WTC11 (cell line): ENCODE measurements around the gene TRABD2A. TPM values are rescaled to one million over a fixed set of nuclear protein-coding genes. Genes with fewer than 3 reads are reported as not detected.

Experiments
- ATAC-seq: fragments of 200-7000 bp; cut with Tn5 transposase; 2 replicates; pipeline ENCODE4 v1.10.0; 2021; ENCODE audit warnings: mild to moderate bottlenecking, moderate library complexity
- CTCF ChIA-PET: fragments of 300-600 bp; sonication (Branson Sonifier 250); formaldehyde crosslinking; loops from one replicate; lab custom pipeline; 2021; ENCODE audit warnings: antibody characterized with exemption; lab: Charles Lee
- POLR2A ChIA-PET: fragments of 350-600 bp; sonication (Branson Sonifier 250); formaldehyde crosslinking; loops from one replicate; lab custom pipeline; 2021; ENCODE audit warnings: antibody characterized with exemption; lab: Charles Lee
- DNase-seq: peaks from one replicate; pipeline ENCODE4 v3.0.0; 2021; ENCODE audit warnings: low spot score
- H3K27ac Mint-ChIP-seq: 2 replicates; pipeline ENCODE4 v1.8.0; 2021; ENCODE audit warnings: mixed read lengths
- H3K27me3 Mint-ChIP-seq: 2 replicates; pipeline ENCODE4 v1.8.0; 2021; ENCODE audit warnings: low read depth, mild to moderate bottlenecking, moderate library complexity, mixed read lengths
- H3K36me3 Mint-ChIP-seq: 2 replicates; pipeline ENCODE4 v1.8.0; 2021; ENCODE audit warnings: mixed read lengths
- H3K4me1 Mint-ChIP-seq: 2 replicates; pipeline ENCODE4 v1.8.0; 2022; ENCODE audit warnings: mixed read lengths
- H3K4me3 Mint-ChIP-seq: 2 replicates; pipeline ENCODE4 v1.8.0; 2021; ENCODE audit warnings: mild to moderate bottlenecking, moderate library complexity, mixed read lengths
- H3K9me3 Mint-ChIP-seq: 2 replicates; pipeline ENCODE4 v1.8.0; 2021; ENCODE audit warnings: mixed read lengths
- ERG ChIP-seq: fragments of 250-450 bp; sonication (Bioruptor Pico); IDR thresholded peaks from 2 replicates; pipeline ENCODE4 v1.8.0; 2021; ENCODE audit warnings: mild to moderate bottlenecking
- FOXP1 ChIP-seq: sonication (generic); formaldehyde crosslinking; IDR thresholded peaks from 2 replicates; pipeline ENCODE4 v1.8.0; 2022; ENCODE audit warnings: missing genetic modification reagents, mild to moderate bottlenecking, moderate library complexity, borderline replicate concordance
- FOXP4 ChIP-seq: sonication (generic); formaldehyde crosslinking; IDR thresholded peaks from 2 replicates; pipeline ENCODE4 v1.8.0; 2022; ENCODE audit warnings: mild to moderate bottlenecking, missing genetic modification reagents
- GABPB1 ChIP-seq: sonication (generic); formaldehyde crosslinking; IDR thresholded peaks from 2 replicates; pipeline ENCODE4 v1.8.1; 2023; ENCODE audit warnings: mild to moderate bottlenecking, missing genetic modification reagents
- GRHL2 ChIP-seq: fragments of 250-450 bp; sonication (Bioruptor Pico); IDR thresholded peaks from 2 replicates; pipeline ENCODE4 v1.8.0; 2022; ENCODE audit warnings: mild to moderate bottlenecking, moderate library complexity; ENCODE audit not compliant: insufficient replicate concordance, severe bottlenecking
- IRF2 ChIP-seq: sonication (generic); formaldehyde crosslinking; IDR thresholded peaks from 2 replicates; pipeline ENCODE4 v1.8.0; 2022; ENCODE audit warnings: low read depth, missing genetic modification reagents, borderline replicate concordance
- KAT7 ChIP-seq: sonication (generic); formaldehyde crosslinking; IDR thresholded peaks from 2 replicates; pipeline ENCODE4 v1.8.1; 2023; ENCODE audit warnings: missing genetic modification reagents, mild to moderate bottlenecking, borderline replicate concordance
- NFYB ChIP-seq: sonication (generic); formaldehyde crosslinking; conservative IDR thresholded peaks from 2 replicates; pipeline ENCODE4 v1.8.0; 2022; ENCODE audit warnings: low read depth, missing genetic modification reagents
- NR3C1 ChIP-seq: sonication (generic); formaldehyde crosslinking; conservative IDR thresholded peaks from 2 replicates; pipeline ENCODE4 v1.8.1; 2023; ENCODE audit warnings: low read depth, mild to moderate bottlenecking, missing genetic modification reagents
- RORB ChIP-seq: fragments of 250-450 bp; sonication (Bioruptor Pico); IDR thresholded peaks from 2 replicates; pipeline ENCODE4 v1.9.0; 2021; ENCODE audit warnings: mild to moderate bottlenecking
- SMAD4 ChIP-seq: sonication (generic); formaldehyde crosslinking; IDR thresholded peaks from 2 replicates; pipeline ENCODE4 v1.8.0; 2022; ENCODE audit warnings: mild to moderate bottlenecking, missing genetic modification reagents
- ZNF121 ChIP-seq: sonication (generic); formaldehyde crosslinking; IDR thresholded peaks from 2 replicates; pipeline ENCODE4 v1.8.0; 2023; ENCODE audit warnings: missing genetic modification reagents
- ZNF219 ChIP-seq: sonication (generic); formaldehyde crosslinking; IDR thresholded peaks from 2 replicates; pipeline ENCODE4 v1.8.0; 2023; ENCODE audit warnings: missing genetic modification reagents, mild to moderate bottlenecking, borderline replicate concordance
- ZNF263 ChIP-seq: sonication (generic); formaldehyde crosslinking; IDR thresholded peaks from 2 replicates; pipeline ENCODE4 v1.8.1; 2022; ENCODE audit warnings: low read depth, mild to moderate bottlenecking, moderate library complexity, missing genetic modification reagents
- ZNF281 ChIP-seq: sonication (generic); formaldehyde crosslinking; IDR thresholded peaks from 2 replicates; pipeline ENCODE4 v1.8.0; 2023; ENCODE audit warnings: mild to moderate bottlenecking, missing genetic modification reagents
- ZNF317 ChIP-seq: sonication (generic); formaldehyde crosslinking; IDR thresholded peaks from 2 replicates; pipeline ENCODE4 v1.8.1; 2023; ENCODE audit warnings: low read depth, mild to moderate bottlenecking, moderate library complexity, missing genetic modification reagents, borderline replicate concordance
- ZNF396 ChIP-seq: fragments of 250-450 bp; sonication (Bioruptor Pico); IDR thresholded peaks from 2 replicates; pipeline ENCODE4 v1.8.0; 2021; ENCODE audit warnings: mild to moderate bottlenecking, moderate library complexity, borderline replicate concordance
- ZNF416 ChIP-seq: fragments of 250-450 bp; sonication (Bioruptor Pico); IDR thresholded peaks from 2 replicates; pipeline ENCODE4 v1.9.0; 2021; ENCODE audit warnings: mild to moderate bottlenecking, inconsistent platforms
- ZNF423 ChIP-seq: fragments of 250-450 bp; sonication (Bioruptor Pico); IDR thresholded peaks from 2 replicates; pipeline ENCODE4 v2.1.2; 2022; ENCODE audit warnings: mild to moderate bottlenecking, moderate library complexity
- total RNA-seq: library from RNA; stranded (reverse); gene quantifications from 3 replicates; pipeline ENCODE4 v1.2.3, GENCODE V29; 2021
- TF ChIP-seq, protein P1 (sequence below): sonication (generic); formaldehyde crosslinking; IDR thresholded peaks from 2 replicates; pipeline ENCODE4 v1.8.1; 2023; ENCODE audit warnings: mild to moderate bottlenecking, missing genetic modification reagents, borderline replicate concordance

Gene TRABD2A
- total RNA-seq, 1 experiment from 2014 or later, result 12.1 TPM

DNA sequence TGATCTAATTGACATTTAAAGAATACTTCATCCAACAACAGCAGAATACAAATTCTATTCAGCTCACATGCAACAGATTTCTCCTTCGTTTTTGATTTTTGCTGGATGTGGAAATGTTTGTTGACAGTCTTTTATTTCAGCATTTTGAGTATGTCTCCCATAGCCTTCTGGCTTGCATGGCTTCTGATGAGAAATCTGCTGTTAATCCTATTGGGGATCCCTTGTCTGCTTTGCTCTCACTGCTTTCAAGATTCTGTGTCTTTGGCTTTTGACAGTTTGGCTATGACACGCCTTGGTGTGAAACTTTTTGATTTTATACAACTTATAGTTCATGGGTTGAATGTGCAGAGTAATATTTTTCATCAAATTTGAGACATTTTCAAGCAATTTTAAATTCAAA, 44.7 kb downstream of the TRABD2A start:
- POLR2A ChIA-PET, result no interaction called here
- peaks cover 22% of the 10 kb centered on the region for H3K9me3 Mint-ChIP-seq

GRCh38 chr2:84833481-84834150, 47.3 kb downstream of the TRABD2A start:
- no peak for ATAC-seq
- peaks cover 22% of the 10 kb centered on the region for H3K9me3 Mint-ChIP-seq
- ChIA-PET CTCF (interaction anchor here (0.9 to 4.7 kb wide), 6 partner anchors 9 to 92 kb away, joined by 3 to 27 read pairs (median 4); partner anchors contain the start of gene TRABD2A), POLR2A (no interaction called here)
- no peak overlapping the region for H3K27ac Mint-ChIP-seq
- no peaks in the 10 kb centered on the region for H3K27me3 Mint-ChIP-seq
- no peak for DNase-seq
- no peak overlapping the region for H3K4me3 Mint-ChIP-seq
- peaks cover 16% of the 10 kb centered on the region for H3K36me3 Mint-ChIP-seq
- peaks cover 22% of the 10 kb centered on the region for H3K4me1 Mint-ChIP-seq
- TF ChIP-seq SMAD4 (CRISPR knock-in tag), result no peak
- TF ChIP-seq GABPB1, result no peak
- TF ChIP-seq IRF2 (CRISPR knock-in tag), result no peak
- TF ChIP-seq GRHL2 (CRISPR knock-in tag), result no peak

More for the DNA sequence above, 44.7 kb downstream of the TRABD2A start:
- Mint-ChIP-seq H3K27me3 (no peaks in the 10 kb centered on the region), H3K36me3 (peaks cover 16% of the 10 kb centered on the region), H3K27ac (no peak overlapping the region), H3K4me1 (peaks cover 26% of the 10 kb centered on the region), H3K4me3 (no peak overlapping the region)
- CTCF ChIA-PET, result no interaction called here
- DNase-seq (no peak), ATAC-seq (no peak)
- no peak for TF ChIP-seq ERG
- peak; percentile 98 for TF ChIP-seq ZNF317 (CRISPR knock-in tag)
- no peak for TF ChIP-seq RORB (CRISPR knock-in tag)
- no peak for TF ChIP-seq ZNF396 (CRISPR knock-in tag)
- TF ChIP-seq ZNF416 (CRISPR knock-in tag), result no peak

DNA sequence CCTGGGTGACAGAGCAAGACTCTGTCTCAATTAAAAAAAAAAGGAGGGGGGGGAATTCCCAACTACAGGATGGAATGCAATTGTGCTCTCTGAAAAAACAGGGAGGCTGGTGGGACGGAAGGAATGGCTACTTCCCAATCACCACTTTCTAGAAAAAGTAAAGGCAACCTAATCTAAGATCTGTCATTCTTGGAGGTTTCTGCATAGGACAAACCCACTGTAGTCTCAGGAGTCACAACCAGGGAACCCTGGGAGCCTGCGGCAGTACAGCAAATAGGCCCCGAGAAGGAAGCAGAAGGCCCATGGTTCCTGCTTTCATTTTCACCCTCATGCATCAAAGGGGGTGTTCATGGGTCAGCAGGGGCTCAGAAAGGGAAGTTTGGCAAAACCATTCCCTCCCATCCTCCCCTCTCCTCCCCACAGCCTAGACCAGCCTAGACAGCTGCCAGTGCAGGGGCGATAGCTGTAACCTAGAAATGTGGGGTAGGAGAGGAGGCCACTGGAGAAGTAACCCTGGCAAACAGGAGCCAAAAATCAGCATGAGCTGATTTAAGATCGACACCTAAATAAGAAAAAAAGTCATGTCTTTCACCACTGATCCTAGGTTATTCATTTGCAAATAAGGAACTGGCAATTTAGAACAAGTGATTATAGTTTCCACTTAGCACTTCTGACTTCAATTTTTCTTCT, 48.0 kb downstream of the TRABD2A start:
- peaks cover 22% of the 10 kb centered on the region for H3K9me3 Mint-ChIP-seq
- H3K36me3 Mint-ChIP-seq, result peaks cover 16% of the 10 kb centered on the region
- ChIA-PET POLR2A (no interaction called here), CTCF (interaction anchor here (0.9 to 4.7 kb wide), 8 partner anchors 8 to 93 kb away, joined by 3 to 27 read pairs (median 4); partner anchors contain the start of gene TRABD2A)
- H3K4me3 Mint-ChIP-seq, result no peak overlapping the region
- peak; percentile 29 for ATAC-seq
- H3K27ac Mint-ChIP-seq, result no peak overlapping the region
- no peak for TF ChIP-seq ZNF423 (CRISPR knock-in tag)
- TF ChIP-seq NR3C1, result no peak
- TF ChIP-seq ZNF263 (CRISPR knock-in tag), result no peak
- TF ChIP-seq KAT7 (CRISPR knock-in tag), result no peak
- TF ChIP-seq FOXP4, result no peak
- TF ChIP-seq, protein P1, sequence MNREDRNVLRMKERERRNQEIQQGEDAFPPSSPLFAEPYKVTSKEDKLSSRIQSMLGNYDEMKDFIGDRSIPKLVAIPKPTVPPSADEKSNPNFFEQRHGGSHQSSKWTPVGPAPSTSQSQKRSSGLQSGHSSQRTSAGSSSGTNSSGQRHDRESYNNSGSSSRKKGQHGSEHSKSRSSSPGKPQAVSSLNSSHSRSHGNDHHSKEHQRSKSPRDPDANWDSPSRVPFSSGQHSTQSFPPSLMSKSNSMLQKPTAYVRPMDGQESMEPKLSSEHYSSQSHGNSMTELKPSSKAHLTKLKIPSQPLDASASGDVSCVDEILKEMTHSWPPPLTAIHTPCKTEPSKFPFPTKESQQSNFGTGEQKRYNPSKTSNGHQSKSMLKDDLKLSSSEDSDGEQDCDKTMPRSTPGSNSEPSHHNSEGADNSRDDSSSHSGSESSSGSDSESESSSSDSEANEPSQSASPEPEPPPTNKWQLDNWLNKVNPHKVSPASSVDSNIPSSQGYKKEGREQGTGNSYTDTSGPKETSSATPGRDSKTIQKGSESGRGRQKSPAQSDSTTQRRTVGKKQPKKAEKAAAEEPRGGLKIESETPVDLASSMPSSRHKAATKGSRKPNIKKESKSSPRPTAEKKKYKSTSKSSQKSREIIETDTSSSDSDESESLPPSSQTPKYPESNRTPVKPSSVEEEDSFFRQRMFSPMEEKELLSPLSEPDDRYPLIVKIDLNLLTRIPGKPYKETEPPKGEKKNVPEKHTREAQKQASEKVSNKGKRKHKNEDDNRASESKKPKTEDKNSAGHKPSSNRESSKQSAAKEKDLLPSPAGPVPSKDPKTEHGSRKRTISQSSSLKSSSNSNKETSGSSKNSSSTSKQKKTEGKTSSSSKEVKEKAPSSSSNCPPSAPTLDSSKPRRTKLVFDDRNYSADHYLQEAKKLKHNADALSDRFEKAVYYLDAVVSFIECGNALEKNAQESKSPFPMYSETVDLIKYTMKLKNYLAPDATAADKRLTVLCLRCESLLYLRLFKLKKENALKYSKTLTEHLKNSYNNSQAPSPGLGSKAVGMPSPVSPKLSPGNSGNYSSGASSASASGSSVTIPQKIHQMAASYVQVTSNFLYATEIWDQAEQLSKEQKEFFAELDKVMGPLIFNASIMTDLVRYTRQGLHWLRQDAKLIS (CRISPR knock-in tag), result no peak
- TF ChIP-seq ZNF219 (CRISPR knock-in tag), result no peak
- no peak for TF ChIP-seq ZNF121 (CRISPR knock-in tag)
- TF ChIP-seq FOXP1 (CRISPR knock-in tag), result no peak
- no peak for TF ChIP-seq ZNF281 (CRISPR knock-in tag)
- no peak for TF ChIP-seq NFYB (CRISPR knock-in tag)
- TF ChIP-seq, all 79 proteins: peak for 0
- no peak for DNase-seq
- Mint-ChIP-seq H3K4me1 (peaks cover 22% of the 10 kb centered on the region), H3K27me3 (no peaks in the 10 kb centered on the region)
